GM13977 (cell line): ENCODE measurements around the gene MAP2K6.

Experiments used
- DNase-seq: peaks from one replicate; pipeline ENCODE4 v3.0.0; 2012; ENCODE audit warnings: low spot score
- in situ Hi-C: fragments of 300-500 bp; cut with MboI; formaldehyde crosslinking; loops from one replicate; pipeline ENCODE4 v1.12.0; 2022; ENCODE audit warnings: low sequenced_read_pairs, low pct_unique_long_range_greater_than_20kb, mixed read lengths, inconsistent platforms; ENCODE audit not compliant: unreplicated experiment
- TF ChIP-seq, protein P1 (sequence below): IDR thresholded peaks from 2 replicates; pipeline ENCODE4 v1.5.1; 2012; ENCODE audit warnings: mild to moderate bottlenecking, control low read depth; ENCODE audit not compliant: insufficient read depth; ENCODE audit errors: extremely low read depth, missing control alignments

Gene MAP2K6

DNA sequence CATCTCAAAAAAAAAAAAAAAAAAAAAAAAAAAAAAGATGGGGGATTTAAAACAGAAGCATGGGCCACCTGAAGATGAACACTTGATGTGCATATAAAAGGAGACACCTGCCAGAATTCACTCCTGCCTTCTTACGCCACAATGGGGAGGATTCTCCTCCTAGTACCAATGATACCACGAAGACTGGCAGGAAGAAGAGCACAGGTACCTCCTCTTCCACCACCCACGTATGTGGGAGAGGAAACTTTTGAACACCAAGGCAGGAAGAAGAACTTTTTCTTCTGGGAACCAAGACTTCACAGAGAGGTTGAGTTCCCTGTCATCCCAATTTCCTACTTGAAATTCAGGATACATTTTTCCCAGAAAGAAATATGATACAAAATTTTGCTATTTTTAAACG, 2.7 kb upstream of the MAP2K6 start:
- TF ChIP-seq, protein P1, sequence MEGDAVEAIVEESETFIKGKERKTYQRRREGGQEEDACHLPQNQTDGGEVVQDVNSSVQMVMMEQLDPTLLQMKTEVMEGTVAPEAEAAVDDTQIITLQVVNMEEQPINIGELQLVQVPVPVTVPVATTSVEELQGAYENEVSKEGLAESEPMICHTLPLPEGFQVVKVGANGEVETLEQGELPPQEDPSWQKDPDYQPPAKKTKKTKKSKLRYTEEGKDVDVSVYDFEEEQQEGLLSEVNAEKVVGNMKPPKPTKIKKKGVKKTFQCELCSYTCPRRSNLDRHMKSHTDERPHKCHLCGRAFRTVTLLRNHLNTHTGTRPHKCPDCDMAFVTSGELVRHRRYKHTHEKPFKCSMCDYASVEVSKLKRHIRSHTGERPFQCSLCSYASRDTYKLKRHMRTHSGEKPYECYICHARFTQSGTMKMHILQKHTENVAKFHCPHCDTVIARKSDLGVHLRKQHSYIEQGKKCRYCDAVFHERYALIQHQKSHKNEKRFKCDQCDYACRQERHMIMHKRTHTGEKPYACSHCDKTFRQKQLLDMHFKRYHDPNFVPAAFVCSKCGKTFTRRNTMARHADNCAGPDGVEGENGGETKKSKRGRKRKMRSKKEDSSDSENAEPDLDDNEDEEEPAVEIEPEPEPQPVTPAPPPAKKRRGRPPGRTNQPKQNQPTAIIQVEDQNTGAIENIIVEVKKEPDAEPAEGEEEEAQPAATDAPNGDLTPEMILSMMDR: no peak
- DNase-seq: no peak
- in situ Hi-C loops: no loop called here

DNA sequence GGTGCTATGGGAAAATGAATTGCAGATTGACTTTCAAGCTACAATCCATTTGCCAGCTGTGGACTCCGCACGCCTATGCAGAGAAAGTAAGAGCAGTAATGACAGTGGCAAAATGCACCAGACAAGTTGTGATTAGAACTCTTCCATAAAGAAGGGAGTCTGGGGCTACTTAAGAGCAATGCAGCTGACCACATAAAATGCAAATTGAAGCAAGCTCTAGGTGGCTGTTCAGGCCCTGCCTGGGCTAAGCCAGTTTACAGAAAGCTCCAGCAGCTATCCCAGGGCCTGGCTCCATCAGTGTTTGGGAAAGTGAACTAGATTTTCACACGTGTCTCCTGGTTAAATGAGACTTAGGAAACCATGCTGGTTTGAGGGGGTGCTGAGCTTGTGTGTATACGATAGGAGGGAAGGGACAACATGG, 2.2 kb upstream of the MAP2K6 start:
- in situ Hi-C loops: no loop called here
- no peak for DNase-seq
- TF ChIP-seq, protein P1: no peak

DNA sequence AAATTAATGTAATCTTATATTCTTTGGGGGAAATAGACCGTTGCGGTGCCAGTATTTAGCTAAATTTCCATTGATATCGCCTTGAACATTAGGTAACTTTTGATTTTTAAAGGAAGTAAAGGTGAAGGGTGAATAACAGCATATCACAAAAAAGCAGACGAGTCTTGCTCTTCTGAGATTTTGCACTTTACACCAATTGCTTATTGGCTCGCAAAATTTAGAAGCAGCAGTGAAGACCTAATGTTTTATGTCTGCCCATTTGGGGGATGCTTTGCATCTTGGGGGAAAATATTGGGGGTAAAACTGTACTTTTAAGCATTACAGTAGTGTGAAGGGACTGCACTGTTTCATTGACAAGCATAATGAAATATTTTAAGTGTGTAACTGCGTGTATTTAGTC, 934 bp downstream of the MAP2K6 start:
- in situ Hi-C loops: no loop called here

DNA sequence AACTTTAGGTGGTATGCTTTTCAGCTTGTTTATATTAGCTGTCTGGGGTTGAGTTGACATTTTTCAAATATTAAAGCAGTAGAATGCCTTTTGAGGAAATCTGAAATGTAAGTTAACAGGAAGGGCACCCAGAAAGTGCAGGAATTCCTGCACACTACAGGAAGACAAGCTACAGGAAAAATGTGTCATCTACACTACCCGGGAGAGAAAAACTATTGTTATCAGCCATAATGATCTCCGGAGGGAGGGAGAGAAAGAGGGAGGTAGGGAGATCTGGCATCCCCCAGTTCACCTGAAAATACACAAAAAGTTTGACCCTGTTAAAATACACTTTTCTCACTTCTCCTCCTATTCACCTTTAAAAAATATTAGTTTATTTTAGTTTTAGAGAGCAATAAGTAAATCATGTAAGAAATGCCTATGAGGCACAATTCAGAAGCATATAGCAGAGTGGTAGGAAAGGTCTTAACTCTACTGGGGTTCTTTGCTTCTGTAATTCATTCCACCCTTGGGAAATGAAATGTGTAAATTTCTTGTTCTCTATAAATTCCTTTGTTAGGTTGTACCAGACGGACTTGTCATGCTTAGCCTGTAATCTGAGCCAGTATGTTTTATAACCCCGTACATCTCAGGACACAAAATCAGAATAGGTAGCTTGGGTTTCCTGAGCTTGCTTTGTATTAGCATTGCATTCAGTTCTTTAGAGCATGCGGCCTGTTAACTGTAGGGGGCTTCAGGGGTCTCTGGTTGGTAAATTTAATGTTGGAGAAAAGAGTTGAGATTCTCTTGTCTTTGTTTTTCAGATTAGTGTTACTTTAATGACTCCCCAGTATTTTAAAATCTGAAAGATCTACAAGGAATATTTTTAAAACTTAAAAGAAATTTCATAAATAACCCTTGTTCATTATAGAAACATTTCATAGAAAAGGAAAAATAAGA, 3.3 kb downstream of the MAP2K6 start:
- no peak for DNase-seq
- in situ Hi-C loops: no loop called here

More for the DNA sequence above, 934 bp downstream of the MAP2K6 start:
- TF ChIP-seq, protein P1: no peak
- DNase-seq: no peak

DNA sequence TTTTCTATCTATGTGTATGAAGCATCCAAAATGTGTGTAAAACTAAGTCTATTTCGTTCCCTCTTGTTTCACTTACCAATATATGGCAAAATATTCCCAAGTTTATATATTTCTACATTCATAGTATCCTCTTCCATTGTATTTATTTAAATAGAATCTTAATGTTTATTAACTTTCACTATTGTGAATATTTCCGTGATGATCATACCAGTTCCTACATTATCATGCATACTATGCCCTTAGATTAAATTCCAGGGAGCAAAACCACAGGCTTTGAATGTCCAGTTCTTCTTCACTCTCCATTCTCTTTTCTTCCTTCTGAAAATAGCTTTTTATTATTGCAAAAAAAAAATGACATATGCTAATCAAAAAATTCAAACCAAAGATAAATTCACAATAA, 4.0 kb downstream of the MAP2K6 start:
- DNase-seq: no peak
- in situ Hi-C loops: no loop called here
- TF ChIP-seq, protein P1: no peak

More for the DNA sequence above, 3.3 kb downstream of the MAP2K6 start:
- TF ChIP-seq, protein P1: no peak

DNA sequence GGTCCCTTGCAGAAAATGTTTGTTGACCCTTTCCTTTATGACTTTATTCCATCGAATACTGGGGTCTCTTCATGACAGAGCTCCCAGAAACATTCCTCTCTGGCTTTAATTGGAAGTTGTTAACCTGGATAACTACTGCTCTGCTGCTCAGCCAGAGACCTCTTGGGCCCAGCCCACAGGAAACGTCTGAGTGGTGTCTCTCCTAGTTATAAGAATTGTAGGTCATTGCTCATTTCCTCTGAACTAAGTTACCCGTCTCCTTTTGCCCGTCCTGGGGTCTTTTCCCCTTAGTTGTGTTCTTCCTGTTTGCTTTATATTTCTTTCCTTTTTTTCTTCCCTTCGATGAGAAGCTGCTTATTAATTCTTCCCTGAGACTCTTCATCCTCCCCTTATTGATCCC, 9.0 kb downstream of the MAP2K6 start:
- in situ Hi-C loops: no loop called here
- TF ChIP-seq, protein P1: no peak
- no peak for DNase-seq
